ENCODE results near the gene PAK4. TPM values are rescaled to one million over a fixed set of nuclear protein-coding genes. Genes with fewer than 3 reads are reported as not detected.

Gene PAK4
- total RNA-seq, 1 experiment from 2014 or later, result 90.1 TPM

DNA sequence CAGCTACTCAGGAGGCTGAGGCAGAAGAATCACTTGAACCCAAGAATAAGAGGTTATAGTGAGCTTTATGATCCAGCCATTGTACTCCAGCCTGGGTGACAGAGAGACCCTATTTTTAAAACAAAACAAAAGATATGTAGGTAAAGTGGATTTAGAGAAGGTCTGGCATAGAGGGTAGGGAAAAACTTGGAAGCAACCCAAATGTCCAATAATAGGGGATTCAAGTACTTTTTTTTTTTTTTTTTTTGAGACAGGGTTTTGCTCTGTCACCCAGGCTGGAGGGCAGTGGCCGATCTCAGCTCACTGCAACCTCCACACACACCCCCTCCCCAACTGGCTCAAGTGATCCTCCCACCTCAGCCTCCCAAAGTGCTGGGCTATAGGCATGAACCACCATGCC, 5.8 kb upstream of the PAK4 start:
- Histone ChIP-seq H3K79me2 (ENCODE audit: insufficient read depth, low read length) (no peaks in the 10 kb centered on the region), H3K27ac (ENCODE audit: low read depth, low read length) (no peak overlapping the region), H3K9me2 (ENCODE audit: insufficient read depth) (no peaks in the 10 kb centered on the region), H3K27me3 (ENCODE audit: insufficient read depth, low read length) (no peaks in the 10 kb centered on the region), H2AFZ (ENCODE audit: low read depth, low read length, poor library complexity, severe bottlenecking) (no peak overlapping the region), H3K9ac (ENCODE audit: low read length) (no peak overlapping the region), H3K9me3 (ENCODE audit: control insufficient read depth in 1 of 2, insufficient read depth in 1 of 2, low read depth in 1 of 2, low read length in 2 of 2) (no peaks in the 10 kb centered on the region), H4K20me1 (ENCODE audit: insufficient read depth) (no peaks in the 10 kb centered on the region), H3K4me3 (replicated peaks in 1 of 2; ENCODE audit: low read depth in 1 of 2, low read length in 2 of 2) (no peak overlapping the region), H3K36me3 (ENCODE audit: control insufficient read depth in 1 of 2, insufficient read depth in 2 of 2, low read length in 2 of 2) (no peaks in the 10 kb centered on the region), H3K4me1 (ENCODE audit: control insufficient read depth in 1 of 2, insufficient read depth in 2 of 2, low read length in 2 of 2) (peaks cover 9 to 34% of the 10 kb centered on the region in 2 experiments), H3K4me2 (ENCODE audit: low read length) (no peak overlapping the region)
- no peak for TF ChIP-seq POLR2AphosphoS5 (IDR thresholded peaks at IDR 0.05; ENCODE audit: low read depth, low read length)
- no peak for TF ChIP-seq SP1 (IDR thresholded peaks at IDR 0.05; ENCODE audit: low read depth)
- TF ChIP-seq JUND (IDR thresholded peaks at IDR 0.05), result no peak
- no peak for TF ChIP-seq TCF7L2 (IDR thresholded peaks at IDR 0.05; ENCODE audit: borderline replicate concordance, extremely low read depth, insufficient read depth, insufficient read length)
- TF ChIP-seq EGR1 (IDR thresholded peaks at IDR 0.05; ENCODE audit: low read depth), result no peak
- TF ChIP-seq YY1 (IDR thresholded peaks at IDR 0.05; ENCODE audit: extremely low read depth, insufficient replicate concordance, low read depth, low read length), result no peak
- CTCF ChIA-PET, result interaction anchor here (0.6 to 1.3 kb wide), 2 partner anchors 8 to 54 kb away, joined by 3 read pairs; no protein-coding TSS in a partner anchor
- POLR2A ChIA-PET, result no interaction called here
- DNase-seq (ENCODE audit: low read depth, low spot score) (no peak), ATAC-seq (no peak)
- RAD21 ChIA-PET (ENCODE audit: low non-redundant PET in 1 of 2, low total read pairs in 2 of 2, uncharacterized antibody in 2 of 2, unreplicated experiment in 2 of 2), result no interaction called here
- intact Hi-C loops (cut with micrococcal nuclease), result no loop called here
- BruUV-seq (replicated peaks), result no TSS peak

DNA sequence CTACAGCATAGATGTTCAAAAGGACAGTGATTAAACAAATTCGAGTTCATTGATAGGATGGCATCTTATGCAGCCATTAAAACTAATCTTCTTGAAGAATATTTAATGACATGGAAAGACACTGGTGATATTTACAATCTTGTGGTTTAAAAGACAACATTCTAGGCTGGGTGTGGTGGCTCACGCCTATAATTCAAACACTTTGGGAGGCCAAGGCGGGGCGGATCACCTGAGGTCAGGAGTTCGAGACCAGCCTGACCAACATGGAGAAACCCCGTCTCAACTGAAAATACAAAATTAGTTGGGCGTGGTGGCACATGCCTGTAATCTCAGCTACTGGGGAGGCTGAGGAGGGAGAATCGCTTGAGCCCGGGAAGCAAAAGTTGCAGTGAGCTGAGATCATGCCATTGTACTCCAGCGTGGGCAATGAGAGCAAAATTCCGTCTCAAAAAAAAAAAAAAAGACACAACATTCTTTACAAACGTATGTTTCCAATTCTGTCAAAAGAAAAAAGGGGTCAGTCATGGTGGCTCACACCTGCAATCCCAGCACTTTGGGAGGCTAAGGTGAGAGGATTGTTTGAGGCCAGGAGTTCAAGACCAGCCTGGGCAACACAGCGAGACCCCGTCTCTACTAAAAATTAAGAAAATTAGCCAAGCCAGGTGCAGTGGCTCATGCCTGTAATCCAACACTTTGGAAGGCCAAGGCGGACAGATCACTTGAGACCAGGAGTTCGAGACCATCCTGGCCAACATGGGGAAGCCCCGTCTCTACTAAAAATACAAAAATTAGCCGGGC, 2.5 kb upstream of the PAK4 start:
- ATAC-seq, result no peak
- ChIA-PET POLR2A (interaction anchor here (0.8 to 2.0 kb wide), 3 partner anchors 31 to 313 kb away, joined by 3 to 4 read pairs (median 3); partner anchors contain the start of gene RPS16), RAD21 (ENCODE audit: low non-redundant PET in 1 of 2, low total read pairs in 2 of 2, uncharacterized antibody in 2 of 2, unreplicated experiment in 2 of 2) (interaction anchor here (0.7 to 1.5 kb wide), 2 partner anchors 88 to 262 kb away, joined by 3 to 6 read pairs; no protein-coding TSS in a partner anchor), CTCF (interaction anchor here (0.7 to 2.2 kb wide), 14 partner anchors 11 to 302 kb away, joined by 3 to 12 read pairs (median 3); partner anchors contain the start of gene SAMD4B)
- H3K27ac ChIP-seq (ENCODE audit: low read depth, low read length), result peak overlapping the region; percentile 32; the same call in 1 of the 2 replicates
- BruUV-seq (replicated peaks), result no TSS peak
- peaks cover 16 to 55% of the 10 kb centered on the region in 2 experiments for H3K4me1 ChIP-seq (ENCODE audit: control insufficient read depth in 1 of 2, insufficient read depth in 2 of 2, low read length in 2 of 2)
- no peak for DNase-seq (ENCODE audit: low read depth, low spot score)
- peak overlapping the region; percentile 93 for H2AFZ ChIP-seq (ENCODE audit: low read depth, low read length, poor library complexity, severe bottlenecking)
- no peaks in the 10 kb centered on the region for H3K27me3 ChIP-seq (ENCODE audit: insufficient read depth, low read length)
- peak overlapping the region; percentile 58 for H3K4me2 ChIP-seq (ENCODE audit: low read length)
- H3K9me2 ChIP-seq (ENCODE audit: insufficient read depth), result no peaks in the 10 kb centered on the region
- TF ChIP-seq ZFX (IDR thresholded peaks at IDR 0.05) (no peak), EZH2phosphoT487 (IDR thresholded peaks at IDR 0.05; ENCODE audit: borderline replicate concordance) (no peak), FOSL1 (IDR thresholded peaks at IDR 0.05; ENCODE audit: low read depth) (no peak)
- TF ChIP-seq, protein P1, sequence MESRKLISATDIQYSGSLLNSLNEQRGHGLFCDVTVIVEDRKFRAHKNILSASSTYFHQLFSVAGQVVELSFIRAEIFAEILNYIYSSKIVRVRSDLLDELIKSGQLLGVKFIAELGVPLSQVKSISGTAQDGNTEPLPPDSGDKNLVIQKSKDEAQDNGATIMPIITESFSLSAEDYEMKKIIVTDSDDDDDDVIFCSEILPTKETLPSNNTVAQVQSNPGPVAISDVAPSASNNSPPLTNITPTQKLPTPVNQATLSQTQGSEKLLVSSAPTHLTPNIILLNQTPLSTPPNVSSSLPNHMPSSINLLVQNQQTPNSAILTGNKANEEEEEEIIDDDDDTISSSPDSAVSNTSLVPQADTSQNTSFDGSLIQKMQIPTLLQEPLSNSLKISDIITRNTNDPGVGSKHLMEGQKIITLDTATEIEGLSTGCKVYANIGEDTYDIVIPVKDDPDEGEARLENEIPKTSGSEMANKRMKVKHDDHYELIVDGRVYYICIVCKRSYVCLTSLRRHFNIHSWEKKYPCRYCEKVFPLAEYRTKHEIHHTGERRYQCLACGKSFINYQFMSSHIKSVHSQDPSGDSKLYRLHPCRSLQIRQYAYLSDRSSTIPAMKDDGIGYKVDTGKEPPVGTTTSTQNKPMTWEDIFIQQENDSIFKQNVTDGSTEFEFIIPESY (IDR thresholded peaks at IDR 0.05; ENCODE audit: extremely low read depth, insufficient replicate concordance, low read length), result no peak
- TF ChIP-seq, protein P2, sequence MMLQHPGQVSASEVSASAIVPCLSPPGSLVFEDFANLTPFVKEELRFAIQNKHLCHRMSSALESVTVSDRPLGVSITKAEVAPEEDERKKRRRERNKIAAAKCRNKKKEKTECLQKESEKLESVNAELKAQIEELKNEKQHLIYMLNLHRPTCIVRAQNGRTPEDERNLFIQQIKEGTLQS (IDR thresholded peaks at IDR 0.05), result no peak
- intact Hi-C loops (cut with micrococcal nuclease), result loop anchor here (1.0 kb wide), 3 partner anchors 64 to 289 kb away; partner anchors contain the start of gene PLEKHG2
- no peaks in the 10 kb centered on the region for H3K36me3 ChIP-seq (ENCODE audit: control insufficient read depth in 1 of 2, insufficient read depth in 2 of 2, low read length in 2 of 2)
- no peaks in the 10 kb centered on the region for H3K9me3 ChIP-seq (ENCODE audit: control insufficient read depth in 1 of 2, insufficient read depth in 1 of 2, low read depth in 1 of 2, low read length in 2 of 2)
- H3K4me3 ChIP-seq (replicated peaks in 1 of 2; ENCODE audit: low read depth in 1 of 2, low read length in 2 of 2), result no peak overlapping the region
- H4K20me1 ChIP-seq (ENCODE audit: insufficient read depth), result peaks cover 5% of the 10 kb centered on the region; the same call in 1 of the 2 replicates
- peaks cover 26% of the 10 kb centered on the region for H3K79me2 ChIP-seq (ENCODE audit: insufficient read depth, low read length)
- H3K9ac ChIP-seq (ENCODE audit: low read length), result no peak overlapping the region
